Ascending aorta (tissue), 2 donors: ENCODE measurements around the gene EIF4G3. TPM values are rescaled to one million over a fixed set of nuclear protein-coding genes. Genes with fewer than 3 reads are reported as not detected.
"Not testable (repeated sequence)": the region's sequence is repeated elsewhere in the genome, so short reads cannot be mapped to it uniquely, and the experiment has no call there.

ENCODE experiments used
- DNase-seq, 2 donors: peaks; one replicate each; pipeline ENCODE4 v3.0.0-alpha.2; 2019; ENCODE audit warnings: low spot score in 2 of 2
- H3K27ac ChIP-seq, 2 donors: fragments of 200-600 bp; sonication (generic); one replicate each; pipeline ENCODE4 v1.5.1; 2016 to 2017; ENCODE audit warnings: mild to moderate bottlenecking in 1 of 2
- H3K27me3 ChIP-seq: fragments of 200-600 bp; sonication (generic); one replicate; pipeline ENCODE4 v1.5.1; 2017
- H3K36me3 ChIP-seq, 2 donors: fragments of 200-600 bp; sonication (generic); one replicate each; pipeline ENCODE4 v1.5.1; 2016
- H3K4me1 ChIP-seq, 2 donors: fragments of 200-600 bp; sonication (generic); one replicate each; pipeline ENCODE4 v1.5.1; 2016 to 2017; ENCODE audit warnings: mild to moderate bottlenecking in 1 of 2
- H3K4me3 ChIP-seq, 2 donors: fragments of 200-600 bp; sonication (generic); one replicate each; pipeline ENCODE4 v1.5.1; 2016 to 2017; ENCODE audit warnings: mild to moderate bottlenecking in 1 of 2
- H3K9me3 ChIP-seq, 2 donors: fragments of 200-600 bp; sonication (generic); one replicate each; pipeline ENCODE4 v1.5.1; 2016
- intact Hi-C: fragments of 100-400 bp; cut with DNase I; formaldehyde crosslinking; loops from one replicate; pipeline ENCODE4 v1.15.1; 2023
- total RNA-seq: library from RNA; depleted of rRNA; stranded (reverse); fragments of >200 nt; gene quantifications from one replicate; pipeline ENCODE4 v1.1.0, GENCODE V29; 2016
- TF ChIP-seq, protein P1 (sequence below), 3 experiments: fragments of 200-600 bp in 2 of 3; fragments of 450-650 bp in 1 of 3; sonication (generic) in 2 of 3; IDR thresholded peaks; one replicate each; pipeline ENCODE4 v1.5.1; 2016 to 2019; ENCODE audit warnings: antibody characterized with exemption in 3 of 3, mild to moderate bottlenecking in 1 of 3, moderate library complexity in 1 of 3

EIF4G3 gene
- total RNA-seq, 1 donor from 2014 or later: 33.7 TPM

DNA sequence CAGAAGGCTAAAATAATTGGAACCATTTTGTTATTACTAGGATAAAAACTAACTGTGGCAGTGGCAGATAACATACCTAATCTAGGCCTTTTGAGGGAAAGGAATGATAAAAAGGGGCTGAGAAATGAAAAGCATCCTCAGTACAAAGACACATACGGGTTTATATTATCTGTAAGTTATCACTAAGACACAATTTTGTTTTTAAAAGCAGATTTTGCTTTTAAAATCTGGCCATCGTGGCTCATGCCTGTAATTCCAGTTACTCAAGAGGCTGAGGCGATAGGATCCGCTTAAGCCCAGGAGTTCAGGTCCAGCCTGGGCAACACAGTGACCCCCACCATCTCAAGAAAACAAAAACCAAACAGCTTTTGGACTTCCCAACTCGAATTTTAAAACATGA, 364.8 kb downstream of the EIF4G3 start:
- intact Hi-C loops: no loop called here
- Histone ChIP-seq H3K36me3 (peaks cover 13 to 15% of the 10 kb centered on the region in 2 donors), H3K27me3 (no peaks in the 10 kb centered on the region), H3K9me3 (no peaks in the 10 kb centered on the region), H3K27ac (no peak overlapping the region), H3K4me3 (no peak overlapping the region), H3K4me1 (no peaks in the 10 kb centered on the region)
- TF ChIP-seq, protein P1, sequence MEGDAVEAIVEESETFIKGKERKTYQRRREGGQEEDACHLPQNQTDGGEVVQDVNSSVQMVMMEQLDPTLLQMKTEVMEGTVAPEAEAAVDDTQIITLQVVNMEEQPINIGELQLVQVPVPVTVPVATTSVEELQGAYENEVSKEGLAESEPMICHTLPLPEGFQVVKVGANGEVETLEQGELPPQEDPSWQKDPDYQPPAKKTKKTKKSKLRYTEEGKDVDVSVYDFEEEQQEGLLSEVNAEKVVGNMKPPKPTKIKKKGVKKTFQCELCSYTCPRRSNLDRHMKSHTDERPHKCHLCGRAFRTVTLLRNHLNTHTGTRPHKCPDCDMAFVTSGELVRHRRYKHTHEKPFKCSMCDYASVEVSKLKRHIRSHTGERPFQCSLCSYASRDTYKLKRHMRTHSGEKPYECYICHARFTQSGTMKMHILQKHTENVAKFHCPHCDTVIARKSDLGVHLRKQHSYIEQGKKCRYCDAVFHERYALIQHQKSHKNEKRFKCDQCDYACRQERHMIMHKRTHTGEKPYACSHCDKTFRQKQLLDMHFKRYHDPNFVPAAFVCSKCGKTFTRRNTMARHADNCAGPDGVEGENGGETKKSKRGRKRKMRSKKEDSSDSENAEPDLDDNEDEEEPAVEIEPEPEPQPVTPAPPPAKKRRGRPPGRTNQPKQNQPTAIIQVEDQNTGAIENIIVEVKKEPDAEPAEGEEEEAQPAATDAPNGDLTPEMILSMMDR (IDR thresholded peaks at IDR 0.05): no peak
- DNase-seq: no peak

DNA sequence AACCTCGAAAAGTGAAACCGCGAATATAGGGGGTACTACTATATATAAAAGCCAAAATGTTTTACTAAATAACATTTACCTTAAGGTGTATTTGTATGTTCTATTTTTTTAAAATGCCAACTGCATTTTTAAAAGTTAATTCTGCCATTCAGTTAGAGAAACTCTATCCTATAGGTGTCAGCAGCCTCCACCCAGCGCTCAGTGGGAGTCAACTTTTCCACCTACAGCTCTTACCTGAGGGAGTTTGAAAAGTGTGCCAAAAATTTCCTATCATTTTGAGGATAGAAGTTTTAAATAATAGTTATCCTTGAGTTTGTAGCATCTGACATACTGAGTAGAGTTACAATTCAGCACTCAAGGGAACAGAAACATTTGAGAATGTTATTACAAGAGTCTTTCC, 383.5 kb downstream of the EIF4G3 start:
- TF ChIP-seq, protein P1 (IDR thresholded peaks at IDR 0.05): no peak
- DNase-seq: no peak
- Histone ChIP-seq H3K36me3 (no peaks in the 10 kb centered on the region), H3K4me1 (peaks cover 0 to 2% of the 10 kb centered on the region in 2 donors), H3K9me3 (no peaks in the 10 kb centered on the region), H3K4me3 (no peak overlapping the region), H3K27ac (no peak overlapping the region), H3K27me3 (no peaks in the 10 kb centered on the region)
- intact Hi-C loops: no loop called here

DNA sequence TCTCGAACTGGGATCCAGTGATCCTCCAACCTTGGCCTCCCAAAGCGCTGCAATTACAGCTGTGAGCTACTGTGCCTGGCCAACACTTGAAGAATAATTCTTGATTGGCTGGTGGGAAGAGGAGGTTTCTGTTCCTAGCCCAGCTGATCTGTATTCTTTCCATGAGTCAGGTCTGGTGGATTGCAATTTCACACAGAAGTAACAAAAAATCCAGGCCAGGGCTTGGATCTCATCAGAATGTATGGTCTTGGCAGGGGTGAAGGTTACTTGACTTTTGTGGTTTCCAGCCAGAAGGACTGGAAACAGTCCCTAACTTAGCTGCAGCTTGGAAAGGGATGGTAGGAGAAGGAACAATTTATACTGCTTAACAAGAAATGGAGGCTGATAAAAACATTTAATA, 384.5 kb downstream of the EIF4G3 start:
- H3K27ac ChIP-seq: no peak overlapping the region
- TF ChIP-seq, protein P1 (IDR thresholded peaks at IDR 0.05): no peak
- no peak for DNase-seq

DNA sequence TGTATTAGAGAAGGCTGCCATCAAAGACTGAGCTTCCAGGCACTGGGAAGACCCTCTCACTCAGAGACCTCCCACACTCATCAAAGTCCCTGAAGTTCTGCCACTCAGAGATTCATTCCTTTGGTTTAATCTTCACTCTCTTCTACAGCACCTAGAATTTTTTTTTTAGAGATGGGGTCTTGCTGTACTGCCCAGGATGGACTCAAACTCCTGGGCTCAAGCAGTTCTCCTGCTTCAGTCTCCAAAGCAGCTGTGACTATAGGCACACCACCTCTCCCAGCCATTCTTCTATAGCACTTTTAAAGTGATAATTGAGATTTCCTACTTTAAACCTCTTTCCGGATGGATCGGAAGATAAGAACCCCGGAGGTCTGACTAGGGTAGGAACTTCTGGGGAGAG, 385.9 kb downstream of the EIF4G3 start:
- no peak overlapping the region for H3K4me3 ChIP-seq
- DNase-seq: no peak
- intact Hi-C loops: no loop called here
- no peaks in the 10 kb centered on the region for H3K27me3 ChIP-seq
- TF ChIP-seq, protein P1 (IDR thresholded peaks at IDR 0.05): no peak
- H3K4me1 ChIP-seq: peaks cover 0 to 6% of the 10 kb centered on the region in 2 donors
- H3K36me3 ChIP-seq: no peaks in the 10 kb centered on the region
- H3K9me3 ChIP-seq: no peaks in the 10 kb centered on the region
- H3K27ac ChIP-seq: no peak overlapping the region

More for the DNA sequence above, 384.5 kb downstream of the EIF4G3 start:
- peaks cover 0 to 6% of the 10 kb centered on the region in 2 donors for H3K4me1 ChIP-seq
- no peaks in the 10 kb centered on the region for H3K27me3 ChIP-seq
- intact Hi-C loops: no loop called here
- H3K36me3 ChIP-seq: no peaks in the 10 kb centered on the region
- no peaks in the 10 kb centered on the region for H3K9me3 ChIP-seq
- no peak overlapping the region for H3K4me3 ChIP-seq

DNA sequence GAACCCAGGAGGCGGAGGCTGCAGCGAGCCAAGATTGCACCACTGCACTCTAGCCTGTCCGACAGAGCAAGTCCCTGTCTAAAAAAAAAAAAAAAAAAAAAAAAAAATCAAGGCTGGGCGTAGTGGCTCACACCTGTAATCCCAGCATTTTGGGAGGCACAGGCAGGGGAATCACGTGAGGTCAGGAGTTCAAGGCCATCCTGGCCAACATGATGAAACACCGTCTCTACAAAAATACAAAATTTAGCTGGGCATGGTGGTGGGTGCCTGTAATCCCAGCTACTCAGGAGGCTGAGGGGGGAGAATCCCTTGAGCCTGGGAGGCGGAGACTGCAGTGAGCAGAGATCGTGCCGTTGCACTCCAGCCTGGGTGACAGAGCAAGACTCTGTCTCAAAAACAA, 387.1 kb downstream of the EIF4G3 start:
- not testable (repeated sequence) for H3K27ac ChIP-seq, H3K36me3 ChIP-seq, H3K4me1 ChIP-seq, H3K27me3 ChIP-seq, H3K4me3 ChIP-seq, DNase-seq, H3K9me3 ChIP-seq
- intact Hi-C loops: loop anchor here (5.0 to 10.0 kb wide), 4 partner anchors 92 to 1665 kb away; partner anchors contain the start of genes CDC42, EIF4G3 and ZBTB40

DNA sequence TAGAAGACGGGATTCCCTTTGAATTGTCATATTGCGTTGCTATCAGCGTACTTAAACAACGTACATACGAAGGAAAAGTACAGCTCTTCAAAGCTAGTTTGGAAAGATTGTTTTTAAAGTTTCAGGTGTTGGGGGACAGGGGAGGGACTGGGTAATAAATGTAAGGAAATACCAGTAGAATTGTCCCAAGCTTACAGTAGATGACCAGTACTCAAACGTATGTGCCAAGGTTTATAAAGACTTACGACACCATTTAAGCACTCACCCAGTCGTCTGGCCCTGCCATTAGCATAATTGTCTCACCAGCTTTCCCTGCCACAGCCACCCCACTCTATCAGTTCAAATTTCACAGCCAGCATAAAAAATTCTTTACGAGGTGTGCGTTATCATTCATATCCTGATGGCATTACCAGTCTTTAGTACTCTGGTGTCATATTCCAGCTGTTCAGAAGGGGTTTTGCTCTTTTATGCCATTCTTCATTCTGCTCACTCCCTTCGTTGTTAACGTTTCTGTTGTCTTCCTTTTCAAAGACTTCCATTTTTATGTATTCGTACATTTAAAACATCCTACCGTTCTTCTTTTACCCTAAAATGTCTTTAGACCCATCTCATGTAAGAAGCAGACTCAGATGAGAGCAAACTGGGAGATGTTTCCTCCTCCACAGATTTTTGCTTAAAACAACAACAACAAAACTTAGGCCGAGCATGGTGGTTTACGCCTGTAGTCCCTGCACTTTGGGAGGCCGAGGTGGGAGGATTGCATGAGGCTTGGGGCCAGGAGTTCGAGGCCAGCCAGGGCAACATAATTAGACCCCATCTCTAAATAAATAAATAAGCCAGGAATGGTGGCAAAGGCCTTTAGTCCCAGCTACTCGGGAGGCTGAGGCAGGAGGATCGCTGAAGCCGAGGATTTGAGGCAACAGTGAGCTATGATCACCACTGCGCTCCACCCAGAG, 388.6 kb downstream of the EIF4G3 start:
- peak overlapping the region; percentile 95 to 99 for H3K27ac ChIP-seq
- DNase-seq: no peak
- no peaks in the 10 kb centered on the region for H3K9me3 ChIP-seq
- peaks cover 6 to 9% of the 10 kb centered on the region in 2 donors for H3K4me1 ChIP-seq
- intact Hi-C loops: loop anchor here (1.0 to 10.0 kb wide), 5 partner anchors 55 to 1667 kb away; partner anchors contain the start of genes CDC42, EIF4G3 and ZBTB40
- no peaks in the 10 kb centered on the region for H3K27me3 ChIP-seq
- peak overlapping the region; percentile 89 to 99 for H3K4me3 ChIP-seq
- TF ChIP-seq, protein P1 (IDR thresholded peaks at IDR 0.05): no peak
- no peaks in the 10 kb centered on the region for H3K36me3 ChIP-seq
